Motor neuron (in vitro differentiated cells): ENCODE data around the gene HOXB1. TPM values are rescaled to one million over a fixed set of nuclear protein-coding genes. Genes with fewer than 3 reads are reported as not detected.

Source experiments
- ATAC-seq, 8 experiments: fragments of 200-7000 bp; cut with Tn5 transposase; replicated peaks in 6 of 8; 2 replicates each; pipeline ENCODE4 v1.8.0; 2021; ENCODE audit warnings: mild to moderate bottlenecking in 8 of 8, moderate library complexity in 8 of 8
- H3K27ac ChIP-seq, 2 donors: fragments of 250-450 bp; sonication (Bioruptor Pico); 2 replicates each; pipeline ENCODE4 v1.9.0; 2021; ENCODE audit warnings: antibody characterized with exemption in 2 of 2, mild to moderate bottlenecking in 2 of 2, moderate library complexity in 1 of 2
- H3K4me1 ChIP-seq, 2 donors: fragments of 250-450 bp; sonication (Bioruptor Pico); replicated peaks in 1 of 2; 2 replicates each; pipeline ENCODE4 v1.6.1; 2021; ENCODE audit warnings: antibody characterized with exemption in 2 of 2, mild to moderate bottlenecking in 2 of 2, moderate library complexity in 1 of 2
- H3K4me3 ChIP-seq, 5 donors: fragments of 250-450 bp; sonication (Bioruptor Pico); 2 replicates each; pipeline ENCODE4 v1.9.0; 2021; ENCODE audit warnings: antibody characterized with exemption in 5 of 5, mild to moderate bottlenecking in 5 of 5, moderate library complexity in 4 of 5
- WGBS, 10 experiments: fragments of 450-650 bp; shearing (Covaris generic); methylation state at CpG; one replicate each; pipeline ENCODE4 v1.0.0; 2022; 5-methylcytosine and 5-hydroxymethylcytosine counted together
- in situ Hi-C, 9 experiments: fragments of 400-800 bp; cut with MboI; loops; one replicate each; pipeline ENCODE4 v1.15.0; 2021; ENCODE audit warnings: low sequenced_read_pairs in 9 of 9, low pct_unique_long_range_greater_than_20kb in 2 of 9; ENCODE audit not compliant: unreplicated experiment in 9 of 9
- total RNA-seq, 8 experiments: library from RNA; unstranded; fragments of 300-600 nt; gene quantifications; 2 replicates each; pipeline versions ENCODE4 v1.2.3 to v1.2.4, GENCODE V29; 2022

Gene HOXB1
- total RNA-seq, 8 experiments from 2014 or later, result 0.22 to 38.7 (median 2.0) TPM

DNA sequence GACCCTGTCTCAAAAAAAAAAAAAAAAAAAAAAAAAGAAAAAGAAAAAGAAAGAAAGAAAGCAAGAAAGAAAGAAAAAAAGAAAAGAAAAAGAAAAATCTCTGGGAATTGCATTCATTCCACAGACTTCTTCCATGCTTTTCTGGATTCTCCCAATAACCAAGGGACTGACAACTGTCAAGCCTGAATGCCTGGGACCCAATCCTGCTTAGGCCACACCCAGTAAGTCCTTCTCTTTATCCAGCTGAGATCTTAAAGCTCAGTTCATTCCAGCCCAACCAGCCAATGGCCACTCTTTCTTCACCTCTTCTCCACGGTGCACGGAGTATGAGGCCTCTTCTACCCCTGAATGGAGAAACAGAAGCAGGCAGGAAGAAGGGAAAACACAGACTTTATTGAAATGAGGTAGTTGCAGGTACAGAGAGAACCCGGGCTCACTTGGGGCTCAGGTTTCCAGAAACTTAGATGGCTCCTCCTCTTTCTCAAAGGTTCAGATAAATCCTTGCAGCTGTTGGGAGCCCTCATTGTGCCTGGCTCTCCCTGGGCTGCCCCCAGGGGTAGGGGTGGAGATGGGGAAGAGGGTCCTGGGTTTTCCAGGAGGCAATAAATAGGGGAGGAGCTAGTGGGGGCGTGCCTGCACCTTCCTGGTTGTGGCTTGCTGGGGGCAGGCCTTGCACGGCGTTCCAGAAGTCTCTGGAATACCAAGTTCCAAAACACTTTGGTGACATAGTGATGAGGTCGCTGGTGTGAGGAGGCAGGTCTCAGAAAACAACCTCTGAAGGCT is 2.5 kb downstream of the HOXB1 start:
- in situ Hi-C loops, result no loop called here
- ATAC-seq, result peak in 5 of 8 experiments; percentile 2 to 58 (median 23)
- H3K27ac ChIP-seq, result peak overlapping the region; percentile 58 to 84
- peaks cover 77 to 78% of the 10 kb centered on the region in 2 donors for H3K4me1 ChIP-seq
- 0 to 76% (median 21%) methylated on average over 1 to 3 of the region's 7 CpGs; no CpG with 5 or more reads in 2 of the 10 experiments for WGBS, 10 experiments
- H3K4me3 ChIP-seq, result no peak overlapping the region

DNA sequence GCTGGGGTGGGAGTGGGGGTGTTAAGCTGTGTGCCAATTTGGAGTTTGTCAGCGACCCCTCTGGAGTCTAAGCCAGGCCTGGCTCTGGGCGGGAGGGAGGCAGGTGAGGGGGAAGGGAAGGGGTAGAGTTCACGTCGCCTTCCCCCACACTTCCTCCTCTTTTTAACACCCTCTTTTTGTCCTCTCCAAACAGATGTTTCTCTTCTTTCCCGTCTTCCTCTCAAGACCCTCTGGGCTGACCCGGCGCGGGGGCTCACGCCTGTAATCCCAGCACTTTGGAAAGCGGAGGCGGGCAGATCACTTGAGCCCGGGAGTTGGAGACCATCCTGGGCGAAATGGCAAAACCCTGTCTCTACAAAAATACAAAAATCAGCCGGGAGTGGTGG is 3.3 kb downstream of the HOXB1 start:
- ATAC-seq, result no peak
- peaks cover 77 to 78% of the 10 kb centered on the region in 2 donors for H3K4me1 ChIP-seq
- WGBS, 10 experiments, result 8 to 50% (median 23%) methylated on average over 1 to 6 of the region's 14 CpGs; no CpG with 5 or more reads in 5 of the 10 experiments
- H3K27ac ChIP-seq, result peak overlapping the region; percentile 79 to 80
- H3K4me3 ChIP-seq, result peak overlapping the region in 2 of 5 donors; percentile 0 to 7
- in situ Hi-C loops, result no loop called here

DNA sequence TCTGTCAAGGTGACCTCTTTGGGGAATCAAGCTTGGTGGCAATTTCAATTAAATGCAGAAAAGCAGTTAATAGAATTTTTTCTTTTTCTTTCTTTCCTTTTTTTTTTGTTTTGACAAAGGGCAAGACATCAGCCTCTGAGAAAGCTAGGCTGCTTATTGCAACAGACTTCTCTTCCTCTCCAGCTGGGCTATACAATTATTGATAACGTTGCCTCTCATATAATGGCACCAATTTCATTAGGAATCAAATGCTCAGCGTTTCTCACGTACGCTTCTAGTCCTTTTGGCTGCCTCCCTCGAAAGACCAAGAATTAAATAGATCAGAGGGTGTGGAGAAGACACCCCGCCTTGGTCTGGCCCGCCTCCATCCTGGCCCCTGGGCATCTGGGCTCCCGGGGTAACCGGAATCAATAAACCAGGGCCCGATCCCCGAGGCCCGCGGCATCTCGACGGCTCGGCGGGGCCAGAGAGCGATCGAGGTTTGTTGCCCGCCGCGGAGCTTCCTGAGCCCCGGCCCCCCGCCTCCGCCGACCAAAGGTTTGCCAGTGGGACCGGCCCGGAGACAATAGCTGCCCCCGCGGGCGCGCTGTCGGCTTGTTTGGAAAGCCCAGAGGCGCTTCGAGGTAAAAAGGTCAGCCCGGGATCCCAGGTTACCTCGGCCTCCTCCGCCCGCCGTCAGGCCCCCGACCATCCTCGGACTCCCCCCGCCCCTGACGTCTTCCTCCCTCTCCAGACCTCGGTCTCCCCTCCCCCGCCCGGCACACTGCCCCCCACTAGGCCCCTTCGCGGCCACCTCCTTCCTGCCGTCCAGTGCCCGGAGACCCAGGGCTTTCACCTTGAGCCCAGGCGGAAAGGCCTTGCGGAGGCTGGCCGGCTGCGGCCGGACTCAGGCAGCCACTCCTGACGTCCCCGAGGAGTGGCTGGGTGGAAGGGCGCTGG is 3.9 kb downstream of the HOXB1 start:
- peak in 6 of 8 experiments; percentile 33 to 49 (median 42) for ATAC-seq
- 0 to 95% (median 19%) methylated on average over 1 to 23 of the region's 59 CpGs; no CpG with 5 or more reads in 1 of the 10 experiments for WGBS, 10 experiments
- Histone ChIP-seq H3K4me3 (peak overlapping the region in 3 of 5 donors; percentile 0 to 14 (median 7)), H3K27ac (peak overlapping the region; percentile 79 to 80), H3K4me1 (peaks cover 77 to 78% of the 10 kb centered on the region in 2 donors)
- in situ Hi-C loops, result no loop called here

DNA sequence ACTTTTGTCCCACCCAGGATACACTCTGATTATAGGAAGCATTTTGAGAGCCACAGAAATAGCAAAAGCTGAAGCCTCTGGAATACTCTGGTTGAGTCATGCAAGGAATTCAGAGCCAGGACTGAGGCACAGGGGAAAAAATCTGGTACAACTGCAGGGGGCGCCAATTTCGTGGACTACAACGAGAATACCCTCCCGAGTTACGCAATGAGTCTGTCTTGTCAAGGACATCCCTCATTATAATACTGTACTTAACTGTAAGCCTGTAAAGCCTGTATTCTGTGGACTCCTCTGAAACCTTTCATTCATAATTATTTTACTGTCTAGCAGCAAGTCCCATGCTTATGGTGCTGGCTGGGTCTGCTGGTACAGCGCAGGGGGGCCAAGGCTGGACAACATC is 7.8 kb downstream of the HOXB1 start:
- 28 to 100% (median 53%) methylated on average over 1 to 6 of the region's 6 CpGs; no CpG with 5 or more reads in 1 of the 10 experiments for WGBS, 10 experiments
- Histone ChIP-seq H3K4me1 (peaks cover 40 to 41% of the 10 kb centered on the region in 2 donors), H3K4me3 (no peak overlapping the region), H3K27ac (no peak overlapping the region)
- in situ Hi-C loops, result no loop called here
- ATAC-seq, result peak in 2 of 8 experiments; percentile 16 to 36

DNA sequence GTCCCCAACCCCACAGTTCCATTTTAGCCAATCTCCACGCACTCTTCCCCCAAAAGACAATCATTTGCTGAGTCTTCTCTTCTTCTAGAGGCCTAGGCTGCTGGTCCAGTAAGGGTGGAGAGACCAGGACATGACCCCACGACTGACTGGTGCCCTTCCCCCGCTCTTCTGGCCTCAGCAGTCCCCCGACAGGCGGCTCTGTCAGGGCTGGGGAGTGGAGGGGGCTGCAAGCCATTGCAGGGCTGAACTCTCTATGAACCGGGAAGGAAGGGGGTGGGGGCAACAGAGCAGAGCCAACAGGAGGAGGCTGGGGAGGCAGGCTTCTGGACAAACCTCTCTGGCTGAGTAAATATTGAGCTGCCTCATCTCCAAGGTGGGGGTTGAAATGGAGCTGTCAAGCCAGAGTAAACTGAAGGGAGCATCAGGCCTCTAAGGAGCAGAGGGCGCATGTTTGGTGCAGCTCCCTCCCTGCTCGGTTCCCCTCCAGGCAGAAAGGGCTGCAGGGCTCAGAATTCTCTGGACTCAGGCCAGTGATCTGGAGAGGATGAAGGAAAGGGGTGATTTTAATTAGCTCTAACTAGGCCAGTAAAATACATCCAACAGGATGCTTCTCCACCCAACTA is 8.7 kb downstream of the HOXB1 start:
- Histone ChIP-seq H3K4me1 (peaks cover 32 to 33% of the 10 kb centered on the region in 2 donors), H3K4me3 (no peak overlapping the region), H3K27ac (peak overlapping the region; percentile 46 to 53)
- in situ Hi-C loops, result no loop called here
- ATAC-seq, result peak in 7 of 8 experiments; percentile 51 to 96 (median 95)
- 0 to 100% (median 30%) methylated on average over 1 to 2 of the region's 8 CpGs; no CpG with 5 or more reads in 4 of the 10 experiments for WGBS, 10 experiments

DNA sequence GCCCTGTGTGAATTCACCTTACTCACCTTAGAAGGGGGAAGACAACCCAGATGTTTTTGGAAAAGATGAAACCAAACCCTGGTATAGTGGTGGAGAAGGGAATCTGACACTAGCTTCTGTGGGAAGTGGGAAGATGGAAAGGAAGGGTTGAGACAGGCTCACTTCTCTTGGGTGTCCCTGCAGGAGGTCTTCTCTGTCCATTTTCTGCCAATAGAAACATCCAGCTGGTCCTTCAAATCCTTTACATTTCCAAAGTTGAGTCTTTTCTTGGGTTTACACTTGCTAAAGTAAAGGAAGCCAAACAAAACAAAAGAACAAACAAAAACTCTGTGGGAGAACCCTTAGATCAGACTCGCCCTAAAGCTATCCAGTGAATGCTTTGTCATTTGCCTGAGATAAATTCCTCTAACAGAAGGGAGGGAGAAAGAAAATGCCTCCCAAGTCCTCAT is 10.2 kb downstream of the HOXB1 start:
- ATAC-seq, result peak in 1 of 8 experiments; percentile 59
- Histone ChIP-seq H3K4me1 (peaks cover 26% of the 10 kb centered on the region in 2 donors), H3K4me3 (no peak overlapping the region), H3K27ac (no peak overlapping the region)
- in situ Hi-C loops, result no loop called here
- 50 to 100% (median 71%) methylated on average over 1 of the region's 1 CpG; no CpG with 5 or more reads in 4 of the 10 experiments for WGBS, 10 experiments

DNA sequence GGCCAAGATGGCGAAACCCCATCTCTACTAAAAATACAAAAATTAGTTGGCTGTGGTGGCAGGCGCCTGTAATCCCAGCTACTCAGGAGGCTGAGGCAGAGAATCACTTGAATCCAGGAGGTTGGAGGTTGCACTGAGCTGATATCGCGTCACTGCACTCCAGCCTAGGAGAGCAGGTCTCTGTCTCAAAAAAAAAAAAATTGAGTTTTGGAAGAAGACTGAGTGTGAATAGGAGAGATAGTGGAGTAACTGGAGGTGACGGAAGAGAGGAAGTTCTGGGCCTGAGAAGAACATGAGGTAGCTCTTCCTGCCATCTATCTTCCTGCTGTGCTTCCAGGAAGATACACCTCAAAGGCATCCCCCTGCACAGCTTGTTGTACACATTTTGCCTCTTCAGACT is 11.4 kb downstream of the HOXB1 start:
- H3K4me1 ChIP-seq, result peaks cover 23 to 25% of the 10 kb centered on the region in 2 donors
- ATAC-seq, result no peak
- no peak overlapping the region for H3K27ac ChIP-seq
- H3K4me3 ChIP-seq, result no peak overlapping the region
- 74 to 100% (median 93%) methylated on average over 1 to 5 of the region's 5 CpGs; no CpG with 5 or more reads in 3 of the 10 experiments for WGBS, 10 experiments
- in situ Hi-C loops, result no loop called here

DNA sequence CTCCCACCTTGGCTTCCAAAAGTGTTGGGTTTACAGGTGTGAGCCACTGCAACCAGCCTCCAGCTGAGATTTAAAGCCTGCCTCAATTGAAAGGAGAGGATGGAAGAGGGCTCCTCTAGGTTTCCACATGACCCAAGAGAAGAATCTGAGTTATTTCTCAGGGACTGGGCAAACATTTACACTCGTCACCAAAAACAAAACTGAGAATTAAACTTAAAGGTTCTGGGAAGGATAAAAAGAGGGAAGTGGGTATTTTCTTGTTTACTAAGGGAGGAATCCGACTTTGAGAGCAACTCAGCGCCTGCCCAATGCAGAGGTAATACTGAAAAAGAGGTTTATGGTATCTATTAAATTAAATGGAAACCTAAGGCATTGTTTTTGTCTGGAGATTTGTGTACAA is 13.3 kb downstream of the HOXB1 start:
- in situ Hi-C loops, result no loop called here
- Histone ChIP-seq H3K27ac (no peak overlapping the region), H3K4me3 (no peak overlapping the region), H3K4me1 (peaks cover 19 to 25% of the 10 kb centered on the region in 2 donors)
- 8 to 60% (median 43%) methylated on average over 1 to 3 of the region's 3 CpGs for WGBS, 10 experiments
- no peak for ATAC-seq

DNA sequence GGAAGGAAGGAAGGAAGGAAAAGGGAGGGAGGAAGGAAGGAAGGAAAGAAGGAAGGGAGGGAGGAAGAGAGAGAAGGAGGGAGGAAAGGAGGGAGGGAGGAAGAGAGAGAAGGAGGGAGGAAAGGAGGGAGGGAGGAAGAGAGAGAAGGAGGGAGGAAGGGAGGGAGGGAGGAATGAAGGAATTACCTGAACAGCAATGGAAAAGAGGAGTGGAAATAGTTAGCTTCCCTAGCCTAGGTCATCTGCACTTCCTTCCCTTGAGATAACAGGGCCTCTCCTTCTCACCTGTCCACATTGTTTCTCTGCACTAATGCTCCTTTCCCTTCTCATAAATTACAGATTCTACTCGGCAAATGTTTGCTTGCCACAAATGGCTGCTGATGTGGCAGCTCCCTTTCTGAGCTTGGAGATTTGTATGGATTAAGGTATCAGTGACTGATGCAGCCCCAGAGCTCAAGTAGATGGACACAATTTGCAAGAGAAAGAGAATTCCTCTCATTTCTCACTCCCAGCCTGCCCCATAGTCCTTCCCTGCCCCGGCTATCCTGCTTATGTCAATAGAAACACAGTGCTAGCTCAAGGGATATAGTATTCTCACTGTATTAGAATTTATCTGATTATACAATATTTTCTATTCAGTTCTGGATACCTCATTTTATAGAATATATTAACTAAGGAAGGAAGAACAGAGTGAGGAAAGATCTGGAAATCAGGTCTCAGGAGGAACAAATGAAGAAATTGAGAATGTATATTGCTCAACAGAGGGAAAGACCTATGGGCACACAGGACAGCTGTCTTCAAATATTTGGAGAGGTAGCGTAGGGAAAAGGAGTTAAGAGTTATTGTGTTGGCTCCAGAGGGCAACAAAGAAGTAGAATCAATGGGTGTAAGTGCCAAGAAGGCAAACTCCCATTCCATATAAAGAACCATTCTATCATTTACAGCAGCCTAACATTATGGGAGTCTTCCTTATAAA is 14.6 kb downstream of the HOXB1 start:
- peak in 4 of 8 experiments; percentile 39 to 62 (median 52) for ATAC-seq
- in situ Hi-C loops, result no loop called here
- Histone ChIP-seq H3K4me1 (peaks cover 12 to 17% of the 10 kb centered on the region in 2 donors), H3K4me3 (no peak overlapping the region), H3K27ac (peak overlapping the region; percentile 17 to 40)
- 0 to 83% (median 48%) methylated on average over 1 to 3 of the region's 3 CpGs; no CpG with 5 or more reads in 2 of the 10 experiments for WGBS, 10 experiments

DNA sequence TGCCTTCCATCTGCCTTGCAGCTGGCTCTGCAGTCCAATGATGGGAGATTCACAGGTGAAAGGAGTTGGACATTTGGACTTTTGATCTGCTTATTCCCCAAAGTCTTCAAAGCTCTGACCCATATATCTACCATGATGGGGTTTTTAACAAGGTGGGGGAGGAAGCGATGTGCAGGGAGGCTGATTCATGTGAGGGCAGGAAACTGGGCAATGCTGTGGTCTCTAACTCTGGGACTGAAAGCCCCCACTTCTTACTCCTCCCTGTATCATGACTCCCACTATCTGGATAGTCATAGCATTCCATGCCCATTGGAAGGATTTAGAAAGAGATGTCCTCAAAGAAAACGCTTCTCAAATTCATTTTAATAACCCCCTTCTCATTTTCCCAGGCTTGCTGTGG is 16.3 kb downstream of the HOXB1 start:
- Histone ChIP-seq H3K4me1 (peaks cover 12 to 17% of the 10 kb centered on the region in 2 donors), H3K4me3 (no peak overlapping the region), H3K27ac (no peak overlapping the region)
- no peak for ATAC-seq
- 20 to 100% (median 83%) methylated on average over 1 to 2 of the region's 2 CpGs; no CpG with 5 or more reads in 4 of the 10 experiments for WGBS, 10 experiments
- in situ Hi-C loops, result no loop called here

DNA sequence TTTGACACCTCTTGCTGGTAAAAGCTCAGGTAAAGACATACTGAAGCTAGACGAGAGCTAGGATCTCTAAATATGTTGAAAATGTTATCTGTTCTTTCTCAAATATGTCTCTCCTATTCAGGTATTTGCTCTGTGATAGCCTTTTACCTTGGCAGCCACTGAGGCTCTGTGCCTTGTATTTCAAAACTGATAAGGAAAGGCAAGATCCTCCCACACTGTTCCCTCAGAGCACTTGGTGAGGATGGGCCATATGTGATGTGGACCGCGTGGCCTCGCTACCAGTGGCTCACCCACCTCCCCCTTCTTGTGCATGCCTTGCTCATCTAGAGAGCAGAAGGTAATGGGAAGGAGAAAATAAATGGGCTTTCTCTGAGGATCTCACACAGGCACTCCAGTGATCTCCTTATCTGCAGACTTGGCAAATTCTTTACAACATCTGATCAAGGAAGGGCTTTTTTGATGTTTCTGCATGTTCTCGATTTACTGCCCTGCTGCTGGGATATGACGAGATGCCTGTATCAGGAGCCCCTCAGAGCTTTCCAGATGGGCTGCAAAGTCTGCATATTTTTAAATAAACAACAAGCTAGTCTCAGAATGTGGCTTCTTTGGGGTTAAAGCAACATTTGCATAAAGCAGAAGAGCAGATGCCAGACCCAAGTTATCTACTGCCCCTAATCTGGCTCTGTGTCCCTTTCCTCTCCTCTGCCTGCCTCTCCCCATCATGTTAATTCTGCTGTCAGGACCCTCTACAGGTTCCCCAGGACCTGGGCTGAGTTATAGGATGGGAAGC is 16.9 kb downstream of the HOXB1 start:
- H3K27ac ChIP-seq, result no peak overlapping the region
- 10 to 100% (median 59%) methylated on average over 1 to 5 of the region's 6 CpGs; no CpG with 5 or more reads in 2 of the 10 experiments for WGBS, 10 experiments
- peak in 4 of 8 experiments; percentile 29 to 88 (median 42) for ATAC-seq
- no peak overlapping the region for H3K4me3 ChIP-seq
- in situ Hi-C loops, result no loop called here
- H3K4me1 ChIP-seq, result peaks cover 12 to 17% of the 10 kb centered on the region in 2 donors
